WTC11 (cell line): ENCODE measurements around the gene CCL7. TPM values are rescaled to one million over a fixed set of nuclear protein-coding genes. Genes with fewer than 3 reads are reported as not detected.

Experiments
- ATAC-seq: fragments of 200-7000 bp; cut with Tn5 transposase; 2 replicates; pipeline ENCODE4 v1.10.0; 2021; ENCODE audit warnings: mild to moderate bottlenecking, moderate library complexity
- CTCF ChIA-PET: fragments of 300-600 bp; sonication (Branson Sonifier 250); formaldehyde crosslinking; loops from one replicate; lab custom pipeline; 2021; ENCODE audit warnings: antibody characterized with exemption; lab: Charles Lee
- POLR2A ChIA-PET: fragments of 350-600 bp; sonication (Branson Sonifier 250); formaldehyde crosslinking; loops from one replicate; lab custom pipeline; 2021; ENCODE audit warnings: antibody characterized with exemption; lab: Charles Lee
- DNase-seq: peaks from one replicate; pipeline ENCODE4 v3.0.0; 2021; ENCODE audit warnings: low spot score
- H3K27ac Mint-ChIP-seq: 2 replicates; pipeline ENCODE4 v1.8.0; 2021; ENCODE audit warnings: mixed read lengths
- H3K27me3 Mint-ChIP-seq: 2 replicates; pipeline ENCODE4 v1.8.0; 2021; ENCODE audit warnings: low read depth, mild to moderate bottlenecking, moderate library complexity, mixed read lengths
- H3K36me3 Mint-ChIP-seq: 2 replicates; pipeline ENCODE4 v1.8.0; 2021; ENCODE audit warnings: mixed read lengths
- H3K4me1 Mint-ChIP-seq: 2 replicates; pipeline ENCODE4 v1.8.0; 2022; ENCODE audit warnings: mixed read lengths
- H3K4me3 Mint-ChIP-seq: 2 replicates; pipeline ENCODE4 v1.8.0; 2021; ENCODE audit warnings: mild to moderate bottlenecking, moderate library complexity, mixed read lengths
- H3K9me3 Mint-ChIP-seq: 2 replicates; pipeline ENCODE4 v1.8.0; 2021; ENCODE audit warnings: mixed read lengths
- TCF7 ChIP-seq: sonication (generic); formaldehyde crosslinking; IDR thresholded peaks from 2 replicates; pipeline ENCODE4 v1.8.0; 2022; ENCODE audit warnings: mild to moderate bottlenecking, low read depth, missing genetic modification reagents, moderate library complexity
- ZNF423 ChIP-seq: fragments of 250-450 bp; sonication (Bioruptor Pico); IDR thresholded peaks from 2 replicates; pipeline ENCODE4 v2.1.2; 2022; ENCODE audit warnings: mild to moderate bottlenecking, moderate library complexity
- total RNA-seq: library from RNA; stranded (reverse); gene quantifications from 3 replicates; pipeline ENCODE4 v1.2.3, GENCODE V29; 2021

Gene CCL7
- total RNA-seq, 1 experiment from 2014 or later = not detected

DNA sequence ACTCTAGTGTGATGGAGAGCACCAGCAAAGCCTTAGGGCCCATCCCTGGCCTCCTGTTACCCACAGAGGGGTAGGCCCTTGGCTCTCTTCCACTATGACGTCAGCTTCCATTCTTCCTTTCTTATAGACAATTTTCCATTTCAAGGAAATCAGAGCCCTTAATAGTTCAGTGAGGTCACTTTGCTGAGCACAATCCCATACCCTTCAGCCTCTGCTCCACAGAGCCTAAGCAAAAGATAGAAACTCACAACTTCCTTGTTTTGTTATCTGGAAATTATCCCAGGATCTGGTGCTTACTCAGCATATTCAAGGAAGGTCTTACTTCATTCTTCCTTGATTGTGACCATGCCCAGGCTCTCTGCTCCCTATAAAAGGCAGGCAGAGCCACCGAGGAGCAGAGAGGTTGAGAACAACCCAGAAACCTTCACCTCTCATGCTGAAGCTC is 49.0 kb downstream of the CCL7 start, which contains the start of gene CCL8:
Gene CCL8 (plus strand): TSS at position 397 of the 445 bp plus-strand sequence. CDS start 67 bp downstream, outside the sequence.
- Mint-ChIP-seq H3K27ac (no peak within 1 kb of the TSS), H3K27me3 (peaks cover 15% of the 10 kb centered on the region), H3K36me3 (no peaks in the 10 kb centered on the region), H3K4me3 (no peak within 1 kb of the TSS), H3K4me1 (no peaks in the 10 kb centered on the region; the same call in 1 of the 2 replicates), H3K9me3 (no peaks in the 10 kb centered on the region)
- ChIA-PET CTCF (interaction anchor here (8.0 kb wide), 1 partner anchor 42 kb away, joined by 78 read pairs; no protein-coding TSS in a partner anchor), POLR2A (no interaction called here)
- TF ChIP-seq ZNF423 (CRISPR knock-in tag) (no peak), TCF7 (CRISPR knock-in tag) (no peak)
- DNase-seq (no peak), ATAC-seq (no peak)

Other genes starting within 250 kb of the CCL7 start
- gene CCL2, start 14.9 kb upstream of the CCL7 start, total RNA-seq = 2.5 to 5.3 TPM (median 2.7 TPM) in 3 replicates
- not detected in 3 replicates for gene CCL11, start 15.5 kb downstream of the CCL7 start, total RNA-seq
- gene CCL8, start 49.2 kb downstream of the CCL7 start, total RNA-seq = not detected in 3 replicates
- not detected in 3 replicates for gene CCL13, start 86.3 kb downstream of the CCL7 start, total RNA-seq
- not detected in 3 replicates for gene CCL1, start 93.0 kb downstream of the CCL7 start, total RNA-seq